BJ (cell line): Measurements from ENCODE around the gene DAPK2. TPM values are rescaled to one million over a fixed set of nuclear protein-coding genes. Genes with fewer than 3 reads are reported as not detected.

ENCODE experiments used
- CTCF ChIA-PET: fragments of 350-600 bp; formaldehyde crosslinking; extraction: SDS; loops from one replicate; lab custom pipeline; 2021; ENCODE audit warnings: antibody characterized with exemption, inconsistent platforms; lab: Yijun Ruan, JAX
- POLR2A ChIA-PET: fragments of 300-600 bp; sonication (Branson Sonifier 250); formaldehyde crosslinking; extraction: SDS; loops from one replicate; lab custom pipeline; 2021; ENCODE audit warnings: antibody characterized with exemption; lab: Charles Lee
- DNase-seq: peaks from one replicate; pipeline ENCODE4 v3.0.0-alpha.2; 2011; ENCODE audit warnings: low read depth
- H3K27me3 ChIP-seq: 2 replicates; pipeline ENCODE4 v1.6.0; 2011; ENCODE audit warnings: low read length; ENCODE audit not compliant: control insufficient read depth, insufficient read depth
- H3K36me3 ChIP-seq: 2 replicates; pipeline ENCODE4 v1.5.1; 2011; ENCODE audit warnings: low read length; ENCODE audit not compliant: control insufficient read depth, insufficient read depth
- H3K4me3 ChIP-seq: 2 replicates; pipeline ENCODE4 v1.5.1; 2011; ENCODE audit warnings: low read depth, mild to moderate bottlenecking, control low read depth, low read length
- polyA plus RNA-seq: library from polyadenylated mRNA; depleted of rRNA; stranded (reverse); fragments of >200 nt; gene quantifications from 2 replicates; pipeline ENCODE4 v1.2.3, GENCODE V29; 2011
- TF ChIP-seq, protein P1 (sequence below): IDR thresholded peaks from 2 replicates; pipeline ENCODE4 v1.5.1; 2011; ENCODE audit warnings: low read depth, mild to moderate bottlenecking, control low read depth, inconsistent platforms, low read length, moderate library complexity; ENCODE audit not compliant: insufficient read depth

The DAPK2 gene
- polyA plus RNA-seq, 1 experiment, result 12.4 TPM

DNA sequence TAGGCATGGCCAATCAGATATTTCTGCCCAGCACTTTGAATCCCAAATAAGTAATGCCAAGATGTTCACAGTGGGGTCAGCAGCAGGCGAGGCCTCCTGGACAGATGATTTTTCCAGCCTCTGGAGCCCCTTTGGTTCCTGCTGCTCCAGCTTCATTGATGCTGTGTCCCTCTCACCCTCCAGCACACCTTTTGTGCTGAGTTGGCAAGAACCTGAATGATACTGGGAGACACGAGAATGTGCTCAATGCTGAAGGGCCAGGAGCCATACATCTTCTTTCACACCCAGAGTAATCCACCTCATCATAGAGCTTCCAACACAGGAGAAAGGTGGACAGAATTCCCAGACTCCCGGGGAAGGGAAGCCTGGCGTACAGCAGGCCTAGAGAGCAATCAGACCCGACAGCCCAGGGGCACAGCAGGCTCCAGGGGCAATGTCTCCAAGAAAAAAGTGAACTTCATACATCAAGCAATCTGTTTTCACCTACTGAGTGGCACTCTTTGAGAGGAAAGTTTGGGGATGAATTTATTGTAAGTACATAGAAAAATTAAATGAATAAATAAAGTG, 6.7 kb upstream of the DAPK2 start:
- ChIA-PET POLR2A (no interaction called here), CTCF (interaction anchor here (2.1 kb wide), 1 partner anchor 301 kb away, joined by 9 read pairs; no protein-coding TSS in a partner anchor)
- Histone ChIP-seq H3K36me3 (no peaks in the 10 kb centered on the region), H3K4me3 (no peak overlapping the region), H3K27me3 (no peaks in the 10 kb centered on the region)
- TF ChIP-seq, protein P1, sequence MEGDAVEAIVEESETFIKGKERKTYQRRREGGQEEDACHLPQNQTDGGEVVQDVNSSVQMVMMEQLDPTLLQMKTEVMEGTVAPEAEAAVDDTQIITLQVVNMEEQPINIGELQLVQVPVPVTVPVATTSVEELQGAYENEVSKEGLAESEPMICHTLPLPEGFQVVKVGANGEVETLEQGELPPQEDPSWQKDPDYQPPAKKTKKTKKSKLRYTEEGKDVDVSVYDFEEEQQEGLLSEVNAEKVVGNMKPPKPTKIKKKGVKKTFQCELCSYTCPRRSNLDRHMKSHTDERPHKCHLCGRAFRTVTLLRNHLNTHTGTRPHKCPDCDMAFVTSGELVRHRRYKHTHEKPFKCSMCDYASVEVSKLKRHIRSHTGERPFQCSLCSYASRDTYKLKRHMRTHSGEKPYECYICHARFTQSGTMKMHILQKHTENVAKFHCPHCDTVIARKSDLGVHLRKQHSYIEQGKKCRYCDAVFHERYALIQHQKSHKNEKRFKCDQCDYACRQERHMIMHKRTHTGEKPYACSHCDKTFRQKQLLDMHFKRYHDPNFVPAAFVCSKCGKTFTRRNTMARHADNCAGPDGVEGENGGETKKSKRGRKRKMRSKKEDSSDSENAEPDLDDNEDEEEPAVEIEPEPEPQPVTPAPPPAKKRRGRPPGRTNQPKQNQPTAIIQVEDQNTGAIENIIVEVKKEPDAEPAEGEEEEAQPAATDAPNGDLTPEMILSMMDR, result no peak
- DNase-seq, result no peak

DNA sequence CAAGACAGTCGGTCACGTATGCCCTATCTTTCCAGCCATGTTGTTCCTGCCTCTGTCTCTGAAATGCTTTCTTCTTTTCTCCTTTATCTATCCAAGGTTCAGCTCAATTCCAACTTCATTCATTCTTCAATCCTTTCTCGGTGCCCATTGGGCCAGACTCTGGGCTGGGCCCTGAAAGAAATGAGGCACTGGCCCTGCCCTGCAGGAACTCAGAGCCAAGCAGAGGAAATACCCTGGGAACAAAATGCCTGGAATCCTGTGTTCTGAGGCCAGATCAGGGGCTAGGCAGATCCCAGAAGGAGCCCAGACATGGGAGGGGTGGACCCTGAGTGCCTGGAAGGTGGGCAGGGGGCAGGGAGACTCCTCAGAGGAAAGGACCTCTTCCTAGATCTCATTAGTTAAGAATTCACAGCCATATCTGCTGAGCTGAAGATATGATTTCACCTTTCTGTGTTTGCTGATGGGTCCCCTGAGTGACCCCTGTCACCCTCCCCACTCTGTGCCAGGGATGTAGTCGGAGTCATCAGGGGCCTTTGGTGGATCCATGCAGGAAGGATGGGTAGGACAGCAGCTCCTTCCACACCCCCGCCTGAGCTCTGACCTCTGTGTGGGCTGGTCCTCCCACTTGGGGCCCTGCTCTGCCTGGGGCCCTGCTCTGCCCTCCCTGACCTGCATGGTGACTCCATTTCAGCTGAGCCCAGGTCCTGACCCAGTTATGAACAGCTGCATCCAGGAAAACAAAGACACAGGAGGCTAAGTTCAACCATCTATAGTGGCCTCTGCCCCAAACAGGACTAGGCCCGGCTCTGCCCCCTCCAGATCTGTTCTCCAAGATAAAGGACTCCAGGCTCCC, 5.3 kb upstream of the DAPK2 start:
- DNase-seq, result no peak
- TF ChIP-seq, protein P1, result no peak
- POLR2A ChIA-PET, result no interaction called here
- CTCF ChIA-PET, result interaction anchor here (0.9 to 1.8 kb wide), 2 partner anchors 11 to 106 kb away, joined by 3 to 4 read pairs; no protein-coding TSS in a partner anchor
- Histone ChIP-seq H3K27me3 (no peaks in the 10 kb centered on the region), H3K36me3 (no peaks in the 10 kb centered on the region), H3K4me3 (no peak overlapping the region)

DNA sequence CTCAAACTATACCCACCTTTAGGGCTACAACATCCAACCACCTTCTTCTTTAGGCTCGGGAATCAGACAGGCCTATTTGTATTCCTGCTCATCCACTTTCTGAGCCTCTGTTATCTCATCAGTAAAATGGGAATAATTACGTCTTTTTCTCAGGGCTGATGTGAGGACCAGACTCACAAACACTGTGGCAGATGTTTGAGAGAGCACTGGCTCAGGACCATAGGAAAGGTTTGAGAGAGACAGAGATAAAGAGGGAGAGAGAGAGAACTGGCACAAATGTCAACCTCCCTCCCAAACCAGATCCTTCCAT, 4.8 kb upstream of the DAPK2 start:
- no peak for DNase-seq
- TF ChIP-seq, protein P1, result no peak
- no peaks in the 10 kb centered on the region for H3K27me3 ChIP-seq
- POLR2A ChIA-PET, result no interaction called here
- CTCF ChIA-PET, result interaction anchor here (1.8 kb wide), 1 partner anchor 10 kb away, joined by 4 read pairs; no protein-coding TSS in a partner anchor
- no peak overlapping the region for H3K4me3 ChIP-seq
- H3K36me3 ChIP-seq, result no peaks in the 10 kb centered on the region

DNA sequence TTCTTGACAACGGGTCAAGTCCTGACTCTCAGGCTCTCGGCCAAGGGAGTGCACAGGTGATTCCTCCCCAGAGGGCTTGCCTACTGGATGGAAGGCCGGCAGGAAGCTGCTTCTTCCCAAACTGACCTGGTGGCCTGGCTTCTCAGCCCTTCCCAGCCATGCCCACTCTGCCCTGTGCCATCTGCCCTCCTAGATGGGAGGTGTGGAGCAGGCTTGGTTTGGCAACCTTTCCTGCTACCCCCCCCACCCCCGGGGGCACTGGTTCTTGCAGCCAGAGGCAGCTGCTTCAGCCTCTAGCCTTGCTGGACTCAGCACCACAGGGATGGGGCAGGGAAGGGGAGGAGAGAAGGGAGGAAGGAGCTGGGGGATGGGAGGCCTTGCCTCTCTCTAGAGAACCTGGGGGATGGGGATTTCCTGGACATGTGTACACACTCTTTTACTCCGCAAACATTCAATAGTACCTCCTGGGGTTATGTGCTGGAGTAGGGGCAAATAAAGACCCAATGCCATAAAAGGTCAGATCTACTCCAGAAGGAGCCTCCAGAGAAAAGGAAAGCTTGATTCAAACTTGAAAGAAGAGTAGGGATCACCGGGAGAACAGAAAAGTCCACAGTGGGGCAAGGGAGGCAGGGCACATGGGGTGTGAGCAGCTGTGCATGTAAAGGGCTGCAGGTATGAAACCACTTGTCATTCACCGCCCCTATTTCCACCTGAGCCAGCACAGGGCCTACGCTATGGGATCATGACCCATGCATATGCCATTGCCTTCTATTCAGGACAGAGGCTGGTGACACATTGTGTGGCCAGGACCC, 4.2 kb upstream of the DAPK2 start:
- Histone ChIP-seq H3K36me3 (no peaks in the 10 kb centered on the region), H3K4me3 (no peak overlapping the region), H3K27me3 (no peaks in the 10 kb centered on the region)
- no peak for DNase-seq
- CTCF ChIA-PET, result interaction anchor here (0.9 to 1.8 kb wide), 2 partner anchors 10 to 107 kb away, joined by 3 to 4 read pairs; no protein-coding TSS in a partner anchor
- TF ChIP-seq, protein P1, result no peak
- POLR2A ChIA-PET, result no interaction called here
